Neuronal stem cell (in vitro differentiated cells): ENCODE data around the gene GPER1.
A peak's percentile ranks its signal among the peaks of the same experiment; 100 is the strongest.

Experiments
- DNase-seq: peaks from one replicate; pipeline ENCODE4 v3.0.0-alpha.2; 2013; ENCODE audit warnings: low spot score
- H2AFZ ChIP-seq: one replicate; pipeline ENCODE4 v1.6.1; 2013; ENCODE audit warnings: mild to moderate bottlenecking, low read length, inconsistent platforms
- H2AK5ac ChIP-seq: 2 replicates; pipeline ENCODE4 v1.6.1; 2013; ENCODE audit warnings: low read depth, mild to moderate bottlenecking, inconsistent platforms, low read length, moderate library complexity, mixed read lengths
- H2BK120ac ChIP-seq: 2 replicates; pipeline ENCODE4 v1.6.1; 2013; ENCODE audit warnings: low read depth, mild to moderate bottlenecking, inconsistent platforms, low read length, moderate library complexity, mixed read lengths
- H2BK12ac ChIP-seq: one replicate; pipeline ENCODE4 v1.6.1; 2013; ENCODE audit warnings: low read length, inconsistent platforms
- H2BK15ac ChIP-seq: 2 replicates; pipeline ENCODE4 v1.6.1; 2013; ENCODE audit warnings: mild to moderate bottlenecking, low read length, inconsistent platforms, mixed read lengths
- H2BK5ac ChIP-seq: one replicate; pipeline ENCODE4 v1.6.1; 2013; ENCODE audit warnings: inconsistent platforms, mild to moderate bottlenecking, low read length, moderate library complexity
- H3K14ac ChIP-seq: one replicate; pipeline ENCODE4 v1.6.1; 2013; ENCODE audit warnings: low read length, inconsistent platforms
- H3K18ac ChIP-seq: 2 replicates; pipeline ENCODE4 v1.6.1; 2013; ENCODE audit warnings: low read length, inconsistent platforms
- H3K23ac ChIP-seq: 2 replicates; pipeline ENCODE4 v1.6.1; 2013; ENCODE audit warnings: low read depth, mild to moderate bottlenecking, mixed read lengths, low read length, inconsistent platforms; ENCODE audit not compliant: poor library complexity
- H3K27ac ChIP-seq: replicated peaks from 3 replicates; pipeline ENCODE4 v1.5.1; 2013; ENCODE audit warnings: low read length, inconsistent platforms
- H3K27me3 ChIP-seq, 3 experiments: 2 replicates each; pipeline ENCODE4 v1.6.1; 2013; ENCODE audit warnings: low read length in 3 of 3, mild to moderate bottlenecking in 2 of 3, inconsistent platforms in 1 of 3, low read depth in 1 of 3, mixed read lengths in 1 of 3, moderate library complexity in 1 of 3; ENCODE audit not compliant: control insufficient read depth in 3 of 3, insufficient read depth in 3 of 3
- H3K36me3 ChIP-seq, 2 donors: replicated peaks in 1 of 2; 2 replicates each; pipeline ENCODE4 v1.6.1; 2013; ENCODE audit warnings: low read length in 2 of 2; ENCODE audit not compliant: control insufficient read depth in 2 of 2, insufficient read depth in 2 of 2
- H3K4ac ChIP-seq: 2 replicates; pipeline ENCODE4 v1.6.1; 2013; ENCODE audit warnings: inconsistent platforms, mild to moderate bottlenecking, low read length, moderate library complexity
- H3K4me1 ChIP-seq, 2 donors: 1 replicate in 1 of 2; 2 replicates in 1 of 2; pipeline ENCODE4 v1.6.1; 2013; ENCODE audit warnings: low read length in 2 of 2, low read depth in 1 of 2; ENCODE audit not compliant: control insufficient read depth in 2 of 2, insufficient read depth in 1 of 2
- H3K4me2 ChIP-seq: one replicate; pipeline ENCODE4 v1.6.1; 2013; ENCODE audit warnings: mild to moderate bottlenecking, low read length, inconsistent platforms; ENCODE audit not compliant: insufficient read depth, poor library complexity, severe bottlenecking
- H3K4me3 ChIP-seq, 2 donors: 2 replicates each; pipeline ENCODE4 v1.5.1; 2013; ENCODE audit warnings: low read length in 2 of 2, mild to moderate bottlenecking in 2 of 2, inconsistent platforms in 1 of 2, moderate library complexity in 1 of 2
- H3K79me1 ChIP-seq: one replicate; pipeline ENCODE4 v1.6.1; 2013; ENCODE audit warnings: low read depth, mild to moderate bottlenecking, inconsistent platforms, low read length, moderate library complexity
- H3K9ac ChIP-seq: one replicate; pipeline ENCODE4 v1.6.1; 2013; ENCODE audit warnings: mild to moderate bottlenecking, low read depth, low read length, inconsistent platforms; ENCODE audit not compliant: poor library complexity
- H3K9me3 ChIP-seq, 2 donors: replicated peaks in 1 of 2; 2 replicates each; pipeline versions ENCODE3 to v1.6.1; 2013; ENCODE audit warnings: low read length in 2 of 2, mild to moderate bottlenecking in 2 of 2, inconsistent platforms in 1 of 2, low read depth in 1 of 2, mixed read lengths in 1 of 2, moderate library complexity in 1 of 2; ENCODE audit not compliant: control insufficient read depth in 2 of 2, insufficient read depth in 1 of 2
- H4K8ac ChIP-seq: one replicate; pipeline ENCODE4 v1.6.1; 2013; ENCODE audit warnings: low read depth, mild to moderate bottlenecking, inconsistent platforms, low read length, moderate library complexity
- H4K91ac ChIP-seq: one replicate; pipeline ENCODE4 v1.6.1; 2013; ENCODE audit warnings: low read length, low read depth, mild to moderate bottlenecking, inconsistent platforms; ENCODE audit not compliant: poor library complexity
- WGBS, 2 donors: extraction: QIAGEN DNeasy Blood & Tissue Kit; methylation state at CpG; one replicate each; pipeline ENCODE4 v1.1.7; 2013; ENCODE audit warnings: missing lambda C conversion rate in 2 of 2, mixed read lengths in 1 of 2; ENCODE audit not compliant: insufficient read length in 2 of 2, insufficient replicate concordance in 1 of 2; ENCODE audit errors: extremely low coverage in 2 of 2; 5-methylcytosine and 5-hydroxymethylcytosine counted together

GPER1 gene

DNA sequence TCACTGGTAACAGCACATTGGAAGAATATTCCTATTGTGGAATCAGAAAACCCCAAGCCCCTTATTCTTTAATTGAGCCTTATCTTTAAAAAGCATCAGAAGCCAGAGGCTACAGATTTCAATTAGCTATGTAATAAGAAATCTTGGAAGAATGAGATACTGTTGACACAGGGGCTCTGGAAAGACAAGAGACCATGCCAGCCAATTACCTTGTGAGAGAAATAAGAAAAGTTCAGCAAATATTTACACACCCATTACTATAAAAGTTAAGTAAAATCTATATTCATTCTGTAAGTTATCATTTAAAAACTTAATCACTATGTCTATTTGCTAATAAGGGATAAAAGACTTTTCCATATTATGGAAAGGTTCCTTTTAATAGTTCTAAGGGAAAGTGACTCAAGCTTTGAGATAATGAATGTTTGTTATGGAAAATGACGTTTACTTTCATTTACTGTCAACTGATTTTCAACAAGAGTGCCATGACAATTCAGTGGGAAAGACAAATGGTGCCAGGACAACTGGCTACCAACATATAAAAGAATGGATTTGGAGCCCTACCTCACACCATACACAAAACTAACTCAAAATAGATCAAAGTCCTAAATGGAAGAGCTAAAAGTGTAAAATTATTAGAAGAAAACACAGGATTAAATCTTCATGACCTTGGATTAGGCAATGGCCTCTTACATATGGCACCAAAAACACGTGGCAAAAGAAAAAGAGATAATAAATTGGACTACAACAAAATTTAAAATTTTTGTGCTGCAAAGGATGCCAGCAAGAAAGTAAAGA, 43.8 kb downstream of the GPER1 start:
- DNase-seq: no peak

GRCh38 chr7:1134951-1135350, 47.0 kb downstream of the GPER1 start:
- H2BK5ac ChIP-seq: no peak overlapping the region
- H3K4me2 ChIP-seq: no peak overlapping the region
- no peak overlapping the region for H3K4me3 ChIP-seq
- H4K8ac ChIP-seq: no peak overlapping the region
- H3K79me1 ChIP-seq: peaks cover 10% of the 10 kb centered on the region
- no peak overlapping the region for H2BK12ac ChIP-seq
- H3K36me3 ChIP-seq: peaks cover 6 to 14% of the 10 kb centered on the region in 2 donors
- H3K27ac ChIP-seq: no peak overlapping the region
- no peak overlapping the region for H2AK5ac ChIP-seq
- peaks cover 7% of the 10 kb centered on the region in 2 donors for H3K4me1 ChIP-seq
- no peak overlapping the region for H3K18ac ChIP-seq
- no peak overlapping the region for H2BK15ac ChIP-seq
- H3K9ac ChIP-seq: no peak overlapping the region
- WGBS, 2 donors: no CpG with 5 or more reads among the region's 7 CpGs
- DNase-seq: no peak
- peaks cover 4 to 9% of the 10 kb centered on the region in 2 donors for H3K9me3 ChIP-seq
- H2BK120ac ChIP-seq: no peak overlapping the region
- no peak overlapping the region for H3K23ac ChIP-seq
- H2AFZ ChIP-seq: no peak overlapping the region
- no peak overlapping the region for H3K14ac ChIP-seq
- no peak overlapping the region for H4K91ac ChIP-seq
- no peak overlapping the region for H3K4ac ChIP-seq
- peaks cover 0 to 2% (median 0%) of the 10 kb centered on the region in 3 experiments for H3K27me3 ChIP-seq

More for the DNA sequence above, 43.8 kb downstream of the GPER1 start:
- Histone ChIP-seq H3K4me1 (peaks cover 1 to 2% of the 10 kb centered on the region in 2 donors), H3K9me3 (peaks cover 4 to 9% of the 10 kb centered on the region in 2 donors), H3K4me3 (no peak overlapping the region), H2AFZ (no peak overlapping the region), H3K14ac (no peak overlapping the region), H4K91ac (no peak overlapping the region), H3K4ac (no peak overlapping the region), H3K4me2 (no peak overlapping the region), H3K18ac (no peak overlapping the region), H3K9ac (no peak overlapping the region), H2AK5ac (no peak overlapping the region), H3K27me3 (no peaks in the 10 kb centered on the region), H2BK5ac (no peak overlapping the region), H3K23ac (no peak overlapping the region), H2BK12ac (no peak overlapping the region), H3K27ac (no peak overlapping the region), H3K36me3 (peaks cover 9 to 22% of the 10 kb centered on the region in 2 donors), H3K79me1 (peaks cover 4% of the 10 kb centered on the region), H4K8ac (no peak overlapping the region), H2BK120ac (no peak overlapping the region), H2BK15ac (no peak overlapping the region)
- WGBS, 2 donors: no CpG with 5 or more reads among the region's 2 CpGs

DNA sequence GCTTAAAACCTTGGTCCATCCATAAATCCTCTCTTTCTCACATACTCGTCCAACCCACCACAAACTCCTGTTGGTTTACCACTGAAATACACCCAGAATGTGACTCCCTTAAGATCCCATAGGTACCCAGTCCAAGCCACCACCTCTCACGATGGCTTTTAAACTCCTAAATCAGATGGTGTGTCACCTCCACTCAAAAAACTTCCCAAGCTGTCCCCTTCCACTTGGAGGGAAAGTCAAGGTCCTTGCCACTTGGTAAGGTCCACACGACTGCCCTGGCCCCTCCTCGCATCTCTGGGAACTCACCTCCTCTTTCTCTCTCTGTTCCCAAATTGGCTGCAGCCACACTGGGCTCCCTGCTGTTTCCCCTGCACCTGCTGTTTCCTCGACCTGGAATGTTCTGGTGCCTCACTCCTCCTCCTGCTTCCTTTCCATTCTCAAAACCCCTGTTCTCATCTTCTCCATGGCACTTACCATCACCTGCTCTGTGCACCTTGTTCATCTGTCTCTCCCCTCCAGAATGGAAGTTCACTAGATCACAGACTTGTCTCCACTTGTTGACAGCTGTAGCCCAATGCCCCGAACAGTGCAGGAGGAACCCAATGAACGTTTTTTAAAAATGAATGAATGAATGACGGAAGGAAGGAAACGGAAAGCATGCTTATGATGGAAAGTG, 49.1 kb downstream of the GPER1 start:
- Histone ChIP-seq H3K36me3 (peaks cover 6 to 9% of the 10 kb centered on the region in 2 donors), H4K91ac (no peak overlapping the region), H3K4me1 (peaks cover 7% of the 10 kb centered on the region in 2 donors), H3K27me3 (peaks cover 0 to 2% (median 0%) of the 10 kb centered on the region in 3 experiments), H2BK5ac (no peak overlapping the region), H3K14ac (no peak overlapping the region), H3K79me1 (peaks cover 7% of the 10 kb centered on the region), H3K9ac (no peak overlapping the region), H2BK120ac (no peak overlapping the region), H3K23ac (no peak overlapping the region), H3K9me3 (peaks cover 4% of the 10 kb centered on the region in 2 donors), H2BK15ac (no peak overlapping the region), H3K4me3 (peak overlapping the region; percentile 83 to 85), H2AFZ (peak overlapping the region; percentile 96), H3K27ac (no peak overlapping the region), H2AK5ac (no peak overlapping the region), H4K8ac (no peak overlapping the region), H3K4ac (no peak overlapping the region), H3K18ac (no peak overlapping the region), H2BK12ac (no peak overlapping the region), H3K4me2 (peak overlapping the region; percentile 66)
- WGBS, 2 donors: no CpG with 5 or more reads among the region's 9 CpGs
- DNase-seq: no peak
